Upper lobe of left lung (tissue), 6 donors: ENCODE results near the gene PSMD6. TPM values are rescaled to one million over a fixed set of nuclear protein-coding genes. Genes with fewer than 3 reads are reported as not detected.
A peak's percentile ranks its signal among the peaks of the same experiment; 100 is the strongest.

Experiments used
- ATAC-seq, 2 donors: fragments of 200-7000 bp; cut with Tn5 transposase; one replicate each; pipeline ENCODE4 v1.9.1; 2022; ENCODE audit warnings: mild to moderate bottlenecking in 2 of 2, moderate library complexity in 2 of 2; ENCODE audit not compliant: low FRiP score in 2 of 2
- DNase-seq, 2 donors: peaks; one replicate each; pipeline ENCODE4 v3.0.0-alpha.2; 2019 to 2020
- H3K27ac ChIP-seq, 4 donors: fragments of 200-600 bp; sonication (generic); one replicate each; pipeline ENCODE4 v1.5.1; 2016 to 2019
- H3K27me3 ChIP-seq, 4 donors: fragments of 200-600 bp; sonication (generic); one replicate each; pipeline ENCODE4 v1.5.1; 2017 to 2019
- H3K36me3 ChIP-seq, 4 donors: fragments of 200-600 bp; sonication (generic); one replicate each; pipeline ENCODE4 v1.5.1; 2016 to 2019
- H3K4me1 ChIP-seq, 4 donors: fragments of 200-600 bp; sonication (generic); one replicate each; pipeline ENCODE4 v1.5.1; 2018 to 2019
- H3K4me3 ChIP-seq, 4 donors: fragments of 200-600 bp; sonication (generic); one replicate each; pipeline ENCODE4 v1.5.1; 2017 to 2019; ENCODE audit warnings: mild to moderate bottlenecking in 2 of 4, moderate library complexity in 1 of 4
- H3K9me3 ChIP-seq, 4 donors: fragments of 200-600 bp; sonication (generic); one replicate each; pipeline ENCODE4 v1.5.1; 2018 to 2019
- EP300 ChIP-seq, 4 donors: sonication (generic); formaldehyde crosslinking; IDR thresholded peaks; one replicate each; pipeline ENCODE4 v1.5.1; 2017; ENCODE audit warnings: antibody characterized with exemption in 4 of 4, control low read depth in 2 of 4
- POLR2A ChIP-seq, 4 donors: fragments of 450-650 bp; IDR thresholded peaks; one replicate each; pipeline ENCODE4 v1.5.1; 2016 to 2017; ENCODE audit warnings: antibody characterized with exemption in 4 of 4, mild to moderate bottlenecking in 2 of 4
- POLR2AphosphoS5 ChIP-seq, 2 donors: sonication (generic); formaldehyde crosslinking; IDR thresholded peaks; one replicate each; pipeline ENCODE4 v1.5.1; 2017; ENCODE audit warnings: antibody characterized with exemption in 2 of 2
- WGBS, 2 donors: methylation state at CpG; one replicate each; pipeline ENCODE4 v1.1.5; 2017 to 2018; 5-methylcytosine and 5-hydroxymethylcytosine counted together
- total RNA-seq, 6 donors: library from RNA; depleted of rRNA in 4 of 6; stranded (reverse); fragments of >200 nt in 4 of 6; gene quantifications; one replicate each; pipeline versions ENCODE4 v1.1.0 to v1.2.1, GENCODE V29; 2016 to 2021
- TF ChIP-seq, protein P1 (sequence below), 6 experiments: fragments of 450-650 bp in 4 of 6; fragments of 200-600 bp in 2 of 6; sonication (generic) in 2 of 6; IDR thresholded peaks; one replicate each; pipeline ENCODE4 v1.5.1; 2016 to 2019; ENCODE audit warnings: antibody characterized with exemption in 6 of 6
- donor health status: DM: no; HTN: no; CAD: no; lungs with moderate emphysema.
- donor health status: DM: no; HTN: yes; CAD: no; lungs with severe emphysema.

The PSMD6 gene
- total RNA-seq, 6 donors from 2014 or later: 41.2 to 69.3 (median 58.6) TPM

DNA sequence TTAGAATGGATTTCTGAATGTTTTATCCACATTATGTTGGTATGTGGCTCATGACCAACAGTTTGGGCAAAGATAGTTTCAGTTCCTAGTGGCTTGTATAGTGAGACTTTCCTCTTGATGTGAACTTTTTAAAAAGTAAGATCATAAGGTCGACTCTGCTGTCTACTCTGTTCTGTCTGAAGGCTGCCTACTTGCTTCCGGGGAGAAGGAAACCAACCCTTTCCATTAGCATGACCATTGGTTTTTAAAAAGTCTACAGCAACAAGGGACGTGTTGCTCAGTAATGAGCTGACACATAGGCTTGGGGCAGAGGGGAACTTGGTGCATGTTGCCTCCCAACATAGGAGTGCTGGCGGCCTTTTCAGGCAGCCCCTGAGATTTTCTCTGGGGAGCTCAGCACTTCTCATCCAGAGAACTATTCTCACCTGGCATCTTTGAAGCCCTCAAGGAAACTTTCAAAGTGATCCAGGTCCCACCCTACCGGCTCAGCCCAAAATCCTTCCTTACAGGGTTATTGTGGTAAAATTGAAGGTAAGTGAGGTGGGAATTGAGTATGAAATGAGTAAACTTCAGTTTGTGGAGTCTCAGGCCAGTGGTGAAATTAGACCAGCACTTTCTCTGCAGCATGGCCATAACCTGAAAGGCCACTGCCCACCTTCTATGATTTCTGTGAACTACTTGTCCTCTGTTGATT, 30.6 kb downstream of the PSMD6 start:
- H3K4me1 ChIP-seq: peaks cover 0 to 11% (median 7%) of the 10 kb centered on the region in 4 donors
- H3K9me3 ChIP-seq: no peaks in the 10 kb centered on the region
- 87 to 91% methylated on average over 5 of the region's 5 CpGs for WGBS, 2 donors
- no peak for DNase-seq
- H3K27ac ChIP-seq: no peak overlapping the region
- ATAC-seq: no peak
- H3K36me3 ChIP-seq: peaks cover 31 to 93% (median 69%) of the 10 kb centered on the region in 4 donors
- TF ChIP-seq, protein P1, sequence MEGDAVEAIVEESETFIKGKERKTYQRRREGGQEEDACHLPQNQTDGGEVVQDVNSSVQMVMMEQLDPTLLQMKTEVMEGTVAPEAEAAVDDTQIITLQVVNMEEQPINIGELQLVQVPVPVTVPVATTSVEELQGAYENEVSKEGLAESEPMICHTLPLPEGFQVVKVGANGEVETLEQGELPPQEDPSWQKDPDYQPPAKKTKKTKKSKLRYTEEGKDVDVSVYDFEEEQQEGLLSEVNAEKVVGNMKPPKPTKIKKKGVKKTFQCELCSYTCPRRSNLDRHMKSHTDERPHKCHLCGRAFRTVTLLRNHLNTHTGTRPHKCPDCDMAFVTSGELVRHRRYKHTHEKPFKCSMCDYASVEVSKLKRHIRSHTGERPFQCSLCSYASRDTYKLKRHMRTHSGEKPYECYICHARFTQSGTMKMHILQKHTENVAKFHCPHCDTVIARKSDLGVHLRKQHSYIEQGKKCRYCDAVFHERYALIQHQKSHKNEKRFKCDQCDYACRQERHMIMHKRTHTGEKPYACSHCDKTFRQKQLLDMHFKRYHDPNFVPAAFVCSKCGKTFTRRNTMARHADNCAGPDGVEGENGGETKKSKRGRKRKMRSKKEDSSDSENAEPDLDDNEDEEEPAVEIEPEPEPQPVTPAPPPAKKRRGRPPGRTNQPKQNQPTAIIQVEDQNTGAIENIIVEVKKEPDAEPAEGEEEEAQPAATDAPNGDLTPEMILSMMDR (IDR thresholded peaks at IDR 0.05): no peak
- no peak for TF ChIP-seq EP300 (IDR thresholded peaks at IDR 0.05)
- TF ChIP-seq POLR2AphosphoS5 (IDR thresholded peaks at IDR 0.05): no peak
- no peak for TF ChIP-seq POLR2A (IDR thresholded peaks at IDR 0.05)
- H3K4me3 ChIP-seq: no peak overlapping the region
- no peaks in the 10 kb centered on the region for H3K27me3 ChIP-seq

DNA sequence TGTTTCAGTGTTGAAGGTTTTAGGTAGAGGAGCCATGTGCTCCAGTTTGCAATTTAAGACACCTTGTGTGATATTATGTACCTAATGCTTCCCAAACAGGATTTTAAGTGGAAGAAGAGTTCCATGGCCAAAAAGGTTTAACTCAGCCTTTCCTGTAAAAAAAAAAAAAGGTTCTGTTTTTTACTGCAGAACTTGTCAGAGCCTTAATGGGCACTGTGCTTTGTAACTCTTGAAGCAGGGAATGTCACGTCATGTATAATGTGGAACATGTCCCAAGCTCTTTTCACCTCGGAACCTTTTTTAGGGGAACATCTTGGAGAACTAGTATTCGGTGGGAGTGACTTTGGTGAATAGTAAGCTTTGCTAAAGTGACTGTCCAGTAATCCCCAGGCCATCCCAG, 31.6 kb downstream of the PSMD6 start:
- Histone ChIP-seq H3K36me3 (peaks cover 31 to 88% (median 64%) of the 10 kb centered on the region in 4 donors), H3K4me1 (peaks cover 0 to 14% (median 7%) of the 10 kb centered on the region in 4 donors), H3K9me3 (no peaks in the 10 kb centered on the region), H3K27me3 (no peaks in the 10 kb centered on the region), H3K4me3 (no peak overlapping the region), H3K27ac (no peak overlapping the region)
- ATAC-seq (no peak), DNase-seq (no peak)
- TF ChIP-seq POLR2A (IDR thresholded peaks at IDR 0.05) (no peak), POLR2AphosphoS5 (IDR thresholded peaks at IDR 0.05) (no peak), EP300 (IDR thresholded peaks at IDR 0.05) (no peak)
- TF ChIP-seq, protein P1 (IDR thresholded peaks at IDR 0.05): no peak
- WGBS, 2 donors: 94 to 98% methylated on average over 3 of the region's 3 CpGs

DNA sequence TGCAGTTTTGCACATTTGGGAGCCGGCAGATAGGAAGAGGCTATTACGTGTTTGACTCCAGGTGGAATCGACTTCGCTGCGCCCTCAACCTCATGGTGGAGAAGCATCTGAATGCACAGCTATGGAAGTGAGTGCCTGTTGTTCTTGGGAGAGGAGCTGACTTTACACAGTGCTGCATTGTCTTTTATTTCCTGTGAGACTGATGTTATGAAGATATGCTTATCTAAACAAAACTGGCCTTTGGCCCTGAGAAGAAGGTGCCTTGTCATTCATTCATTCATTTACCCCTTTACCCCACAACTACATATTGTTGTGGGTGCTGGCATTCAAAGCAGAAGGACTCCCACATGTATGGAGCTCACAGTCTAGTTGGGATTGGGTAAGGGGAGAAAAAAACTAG, 32.6 kb downstream of the PSMD6 start:
- no peak overlapping the region for H3K27ac ChIP-seq
- ATAC-seq (no peak), DNase-seq (no peak)
- H3K36me3 ChIP-seq: peaks cover 29 to 84% (median 55%) of the 10 kb centered on the region in 4 donors
- 80 to 92% methylated on average over 5 of the region's 5 CpGs for WGBS, 2 donors
- peaks cover 0 to 14% (median 7%) of the 10 kb centered on the region in 4 donors for H3K4me1 ChIP-seq
- no peaks in the 10 kb centered on the region for H3K27me3 ChIP-seq
- H3K9me3 ChIP-seq: no peaks in the 10 kb centered on the region
- no peak overlapping the region for H3K4me3 ChIP-seq
- TF ChIP-seq POLR2A (IDR thresholded peaks at IDR 0.05) (no peak), POLR2AphosphoS5 (IDR thresholded peaks at IDR 0.05) (no peak), EP300 (IDR thresholded peaks at IDR 0.05) (no peak)
- TF ChIP-seq, protein P1 (IDR thresholded peaks at IDR 0.05): no peak

DNA sequence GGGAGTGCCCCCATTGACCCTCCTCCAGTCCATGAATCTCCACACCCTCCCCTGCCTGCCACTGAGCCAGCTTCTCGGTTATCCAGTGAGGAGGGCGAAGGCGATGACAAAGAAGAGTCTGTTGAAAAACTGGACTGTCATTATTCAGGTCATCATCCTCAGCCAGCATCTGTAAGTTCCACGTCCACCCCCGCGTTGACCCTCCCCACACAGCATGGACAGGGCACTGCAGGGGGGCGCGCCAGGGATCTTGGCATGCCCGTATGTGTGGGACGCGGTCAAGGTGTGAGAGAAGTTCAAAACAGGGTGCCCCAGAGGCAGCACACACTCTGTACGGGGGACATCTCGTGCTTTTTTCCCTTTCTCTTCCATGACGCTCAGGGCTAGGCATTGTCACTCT, 33.1 kb downstream of the PSMD6 start:
- WGBS, 2 donors: 96 to 97% methylated on average over 7 to 14 of the region's 14 CpGs
- Histone ChIP-seq H3K4me1 (peaks cover 0 to 14% (median 7%) of the 10 kb centered on the region in 4 donors), H3K4me3 (no peak overlapping the region), H3K36me3 (peaks cover 26 to 84% (median 50%) of the 10 kb centered on the region in 4 donors), H3K9me3 (no peaks in the 10 kb centered on the region), H3K27ac (no peak overlapping the region), H3K27me3 (no peaks in the 10 kb centered on the region)
- TF ChIP-seq POLR2AphosphoS5 (IDR thresholded peaks at IDR 0.05) (no peak), POLR2A (IDR thresholded peaks at IDR 0.05) (no peak), EP300 (IDR thresholded peaks at IDR 0.05) (no peak)
- TF ChIP-seq, protein P1 (IDR thresholded peaks at IDR 0.05): no peak
- ATAC-seq: peak in 1 of 2 donors; percentile 12
- peak in 1 of 2 donors; percentile 66 for DNase-seq

GRCh38 chr3:63988943-63989342, 34.4 kb downstream of the PSMD6 start:
- ATAC-seq: no peak
- H3K27ac ChIP-seq: no peak overlapping the region
- H3K36me3 ChIP-seq: peaks cover 26 to 82% (median 46%) of the 10 kb centered on the region in 4 donors
- 80 to 83% methylated on average over 2 to 4 of the region's 4 CpGs for WGBS, 2 donors
- no peaks in the 10 kb centered on the region for H3K27me3 ChIP-seq
- no peaks in the 10 kb centered on the region for H3K9me3 ChIP-seq
- DNase-seq: no peak
- no peak overlapping the region for H3K4me3 ChIP-seq
- peaks cover 0 to 14% (median 7%) of the 10 kb centered on the region in 4 donors for H3K4me1 ChIP-seq
- TF ChIP-seq POLR2AphosphoS5 (IDR thresholded peaks at IDR 0.05) (no peak), EP300 (IDR thresholded peaks at IDR 0.05) (no peak), POLR2A (IDR thresholded peaks at IDR 0.05) (no peak)
- TF ChIP-seq, protein P1 (IDR thresholded peaks at IDR 0.05): no peak
